Liver (tissue), 9 donors: ENCODE data around the gene CCDC112. TPM values are rescaled to one million over a fixed set of nuclear protein-coding genes. Genes with fewer than 3 reads are reported as not detected.

Experiments used
- DNase-seq: peaks from one replicate; pipeline ENCODE4 v3.0.0-alpha.2; 2017; ENCODE audit warnings: low spot score
- H3K27ac ChIP-seq, 2 donors: one replicate each; pipeline ENCODE4 v1.7.0; 2013; ENCODE audit warnings: inconsistent platforms in 2 of 2, low read length in 2 of 2, control low read depth in 1 of 2, low read depth in 1 of 2, mild to moderate bottlenecking in 1 of 2
- H3K27me3 ChIP-seq, 4 donors: one replicate each; pipeline versions ENCODE4 v1.6.1 to v1.7.0; 2013; ENCODE audit warnings: low read length in 3 of 4, inconsistent platforms in 1 of 4, mild to moderate bottlenecking in 1 of 4, moderate library complexity in 1 of 4; ENCODE audit not compliant: control insufficient read depth in 4 of 4, insufficient read depth in 4 of 4
- H3K36me3 ChIP-seq, 4 donors: one replicate each; pipeline versions ENCODE4 v1.6.1 to v1.7.0; 2013; ENCODE audit warnings: low read length in 3 of 4, mild to moderate bottlenecking in 3 of 4, low read depth in 1 of 4, moderate library complexity in 1 of 4; ENCODE audit not compliant: control insufficient read depth in 4 of 4, insufficient read depth in 3 of 4
- H3K4me1 ChIP-seq, 4 donors: one replicate each; pipeline versions ENCODE4 v1.6.1 to v1.7.0; 2013; ENCODE audit warnings: low read length in 3 of 4, mild to moderate bottlenecking in 3 of 4, moderate library complexity in 1 of 4; ENCODE audit not compliant: control insufficient read depth in 4 of 4, insufficient read depth in 4 of 4
- H3K4me3 ChIP-seq, 3 donors: one replicate each; pipeline versions ENCODE4 v1.6.1 to v1.7.0; 2013; ENCODE audit warnings: low read length in 3 of 3, control low read depth in 1 of 3, low read depth in 1 of 3, mild to moderate bottlenecking in 1 of 3
- H3K9ac ChIP-seq, 2 donors: one replicate each; pipeline ENCODE4 v1.7.0; 2013; ENCODE audit warnings: low read length in 2 of 2, mild to moderate bottlenecking in 2 of 2, moderate library complexity in 2 of 2, control low read depth in 1 of 2, low read depth in 1 of 2
- H3K9me3 ChIP-seq, 4 donors: one replicate each; pipeline versions ENCODE4 v1.6.1 to v1.7.0; 2013; ENCODE audit warnings: low read length in 3 of 4; ENCODE audit not compliant: control insufficient read depth in 4 of 4
- CTCF ChIP-seq: fragments of 150-350 bp; IDR thresholded peaks from 2 replicates; pipeline ENCODE4 v1.5.1; 2017; ENCODE audit warnings: improper control_type of control experiment, low read depth, low read length; ENCODE audit not compliant: missing input control
- EGR1 ChIP-seq, 2 donors: IDR thresholded peaks; 2 replicates each; pipeline ENCODE4 v1.6.1; 2016 to 2018; ENCODE audit warnings: antibody characterized with exemption in 2 of 2, low read depth in 2 of 2
- FOXA1 ChIP-seq: IDR thresholded peaks from 2 replicates; pipeline ENCODE4 v1.6.1; 2016; ENCODE audit warnings: antibody characterized with exemption
- FOXA2 ChIP-seq: IDR thresholded peaks from 2 replicates; pipeline ENCODE4 v1.6.1; 2016; ENCODE audit warnings: antibody characterized with exemption
- GABPA ChIP-seq, 2 donors: IDR thresholded peaks in 1 of 2; conservative IDR thresholded peaks in 1 of 2; 2 replicates each; pipeline ENCODE4 v1.6.1; 2016; ENCODE audit warnings: antibody characterized with exemption in 2 of 2, mild to moderate bottlenecking in 1 of 2, moderate library complexity in 1 of 2
- HNF4A ChIP-seq, 2 donors: conservative IDR thresholded peaks; 2 replicates each; pipeline ENCODE4 v1.6.1; 2016; ENCODE audit warnings: antibody characterized with exemption in 2 of 2, mild to moderate bottlenecking in 2 of 2
- HNF4G ChIP-seq: IDR thresholded peaks from 2 replicates; pipeline ENCODE4 v1.6.1; 2016; ENCODE audit warnings: antibody characterized with exemption
- JUND ChIP-seq, 2 donors: IDR thresholded peaks; 2 replicates each; pipeline ENCODE4 v1.6.1; 2016; ENCODE audit warnings: antibody characterized with exemption in 2 of 2
- MAX ChIP-seq: IDR thresholded peaks from 2 replicates; pipeline ENCODE4 v1.6.1; 2016; ENCODE audit warnings: antibody characterized with exemption
- NR2F2 ChIP-seq: IDR thresholded peaks from 2 replicates; pipeline ENCODE4 v1.6.1; 2016; ENCODE audit warnings: antibody characterized with exemption
- RAD21 ChIP-seq, 2 donors: IDR thresholded peaks; 2 replicates each; pipeline ENCODE4 v1.6.1; 2016; ENCODE audit warnings: antibody characterized with exemption in 2 of 2, mild to moderate bottlenecking in 2 of 2
- REST ChIP-seq: IDR thresholded peaks from 2 replicates; pipeline ENCODE4 v1.6.1; 2016; ENCODE audit warnings: antibody characterized with exemption, mild to moderate bottlenecking
- RXRA ChIP-seq, 2 donors: IDR thresholded peaks; 2 replicates each; pipeline ENCODE4 v1.6.1; 2017 to 2018; ENCODE audit warnings: antibody characterized with exemption in 2 of 2, mild to moderate bottlenecking in 1 of 2
- SP1 ChIP-seq: IDR thresholded peaks from 2 replicates; pipeline ENCODE4 v1.6.1; 2018; ENCODE audit warnings: antibody characterized with exemption, mild to moderate bottlenecking
- TAF1 ChIP-seq: conservative IDR thresholded peaks from 2 replicates; pipeline ENCODE4 v1.6.1; 2016; ENCODE audit warnings: antibody characterized with exemption, mild to moderate bottlenecking
- YY1 ChIP-seq: IDR thresholded peaks from 2 replicates; pipeline ENCODE4 v1.6.1; 2016; ENCODE audit warnings: antibody characterized with exemption, mild to moderate bottlenecking
- ZBTB33 ChIP-seq: IDR thresholded peaks from 2 replicates; pipeline ENCODE4 v1.6.1; 2016; ENCODE audit warnings: antibody characterized with exemption
- WGBS: extraction: QIAGEN DNeasy Blood & Tissue Kit; methylation state at CpG from one replicate; pipeline ENCODE4 v1.1.7; 2013; 5-methylcytosine and 5-hydroxymethylcytosine counted together
- polyA plus RNA-seq, 2 donors: library from polyadenylated mRNA; stranded (reverse) in 1 of 2; unstranded in 1 of 2; fragments of 200-250 nt in 1 of 2; fragments of >200 nt in 1 of 2; fragmentation: Nextera tagmentation in 1 of 2; extraction: Ambion mirVana in 1 of 2; gene quantifications; one replicate each; pipeline versions ENCODE4 v1.2.1 to v1.2.3, GENCODE V29; 2013 to 2015
- total RNA-seq, 2 donors: library from RNA; depleted of rRNA; stranded (reverse); fragments of >200 nt; gene quantifications; one replicate each; pipeline ENCODE4 v1.2.3, GENCODE V29; 2014
- donor health status: healthy.
- donor health status: healthy.
- donor health status: healthy.
- donor health status: healthy.
- donor health status: healthy.

The CCDC112 gene
- total and polyA plus RNA-seq, 4 donors, result 0.75 to 1.6 (median 1.1) TPM

GRCh38 chr5:115320515-115320914, 24.1 kb upstream of the CCDC112 start:
- TF ChIP-seq RXRA (IDR thresholded peaks at IDR 0.05) (peak in 1 of 2 donors; percentile 30), JUND (IDR thresholded peaks at IDR 0.05) (no peak)
- DNase-seq, result no peak
- WGBS, result 26% methylated on average over 1 of the region's 1 CpG
- H3K36me3 ChIP-seq, result no peaks in the 10 kb centered on the region
- H3K4me1 ChIP-seq, result peaks cover 0 to 4% (median 0%) of the 10 kb centered on the region in 4 donors
- H3K9ac ChIP-seq, result no peak overlapping the region
- H3K27me3 ChIP-seq, result no peaks in the 10 kb centered on the region
- no peak overlapping the region for H3K4me3 ChIP-seq
- H3K9me3 ChIP-seq, result no peaks in the 10 kb centered on the region
- H3K27ac ChIP-seq, result no peak overlapping the region

- 94% methylated on average over 3 of the region's 3 CpGs for WGBS
- DNase-seq, result no peak
Measured at GRCh38 chr5:115320006-115320405, 23.6 kb upstream of the CCDC112 start.

More at GRCh38 chr5:115320006-115320405, 23.6 kb upstream of the CCDC112 start:
- Histone ChIP-seq H3K4me1 (peaks cover 0 to 4% (median 0%) of the 10 kb centered on the region in 4 donors), H3K27ac (no peak overlapping the region), H3K9me3 (no peaks in the 10 kb centered on the region), H3K36me3 (no peaks in the 10 kb centered on the region), H3K4me3 (no peak overlapping the region), H3K9ac (no peak overlapping the region), H3K27me3 (no peaks in the 10 kb centered on the region)
- TF ChIP-seq GABPA (IDR thresholded peaks at IDR 0.05 in 1 of 2, conservative IDR thresholded peaks at IDR 0.05 in 1 of 2) (no peak), TAF1 (no peak), CTCF (no peak), FOXA1 (no peak), MAX (no peak), RAD21 (IDR thresholded peaks at IDR 0.05) (no peak), RXRA (IDR thresholded peaks at IDR 0.05) (no peak), SP1 (no peak), HNF4G (no peak), HNF4A (conservative IDR thresholded peaks at IDR 0.05) (no peak), REST (no peak), YY1 (no peak), NR2F2 (no peak), FOXA2 (no peak), JUND (IDR thresholded peaks at IDR 0.05) (no peak), EGR1 (IDR thresholded peaks at IDR 0.05; ENCODE audit: low read depth in 2 of 2) (no peak), ZBTB33 (no peak)
